Measurements from ENCODE around the gene RAD51B.
"Not testable (repeated sequence)": the region's sequence is repeated elsewhere in the genome, so short reads cannot be mapped to it uniquely, and the experiment has no call there.

RAD51B gene

GRCh38 chr14:68651652-68652432 is 832.3 kb downstream of the RAD51B start:
- DNase-seq (ENCODE audit: low read depth in 2 of 2), result no peak

- DNase-seq (ENCODE audit: low read depth in 2 of 2), result no peak
These were observed 832.8 kb downstream of the RAD51B start for GRCh38 chr14:68652433-68652690.

GRCh38 chr14:68653108-68653507 is 833.5 kb downstream of the RAD51B start:
- DNase-seq (ENCODE audit: low read depth in 2 of 2), result no peak

GRCh38 chr14:68653804-68654203 is 834.2 kb downstream of the RAD51B start:
- DNase-seq (ENCODE audit: low read depth in 2 of 2), result no peak

GRCh38 chr14:68654471-68654941 is 834.9 kb downstream of the RAD51B start:
- no peak for DNase-seq (ENCODE audit: low read depth in 2 of 2)

- no peak for DNase-seq (ENCODE audit: low read depth in 2 of 2)
These were observed 835.6 kb downstream of the RAD51B start for GRCh38 chr14:68655021-68655831.

GRCh38 chr14:68655911-68656316 is 836.3 kb downstream of the RAD51B start:
- no peak for DNase-seq (ENCODE audit: low read depth in 2 of 2)

- no peak for DNase-seq (ENCODE audit: low read depth in 2 of 2)
These were observed 836.9 kb downstream of the RAD51B start for GRCh38 chr14:68656452-68656851.

DNA sequence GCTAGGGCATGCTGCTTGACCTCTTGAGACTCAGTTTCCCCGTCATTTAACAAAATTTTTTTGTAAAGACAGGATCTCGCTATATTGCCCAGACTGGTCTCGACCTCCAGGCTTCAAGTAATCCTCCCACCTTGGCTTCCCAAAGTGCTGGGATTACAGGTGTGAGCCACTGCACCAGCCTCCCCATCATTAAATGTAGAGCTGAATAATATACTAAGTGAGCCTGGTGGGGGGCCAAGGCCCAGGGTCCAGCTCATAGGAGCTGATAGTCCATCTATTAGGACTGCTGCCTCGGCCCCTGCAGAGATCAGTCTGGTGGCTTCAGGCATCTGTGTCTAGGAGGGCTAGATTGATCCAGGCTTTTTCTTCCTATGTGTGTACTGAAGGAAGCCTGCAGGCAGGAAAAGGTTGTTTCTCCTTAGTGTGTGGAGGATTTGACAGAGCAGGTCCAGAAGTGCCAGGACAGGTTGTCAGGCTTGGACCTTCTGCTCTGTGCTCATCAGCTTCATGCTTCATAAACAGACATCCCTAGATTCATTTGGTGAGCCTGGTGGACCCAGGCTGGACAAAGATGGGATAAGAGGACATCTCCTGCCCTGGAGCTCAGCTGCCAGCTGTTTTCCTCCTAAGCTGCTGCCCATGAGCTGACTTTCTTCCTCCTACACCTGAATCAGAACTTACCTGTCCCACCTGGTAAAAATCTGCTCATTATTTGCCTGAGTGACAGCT is 837.9 kb downstream of the RAD51B start:
- DNase-seq (ENCODE audit: low read depth in 2 of 2), result no peak

DNA sequence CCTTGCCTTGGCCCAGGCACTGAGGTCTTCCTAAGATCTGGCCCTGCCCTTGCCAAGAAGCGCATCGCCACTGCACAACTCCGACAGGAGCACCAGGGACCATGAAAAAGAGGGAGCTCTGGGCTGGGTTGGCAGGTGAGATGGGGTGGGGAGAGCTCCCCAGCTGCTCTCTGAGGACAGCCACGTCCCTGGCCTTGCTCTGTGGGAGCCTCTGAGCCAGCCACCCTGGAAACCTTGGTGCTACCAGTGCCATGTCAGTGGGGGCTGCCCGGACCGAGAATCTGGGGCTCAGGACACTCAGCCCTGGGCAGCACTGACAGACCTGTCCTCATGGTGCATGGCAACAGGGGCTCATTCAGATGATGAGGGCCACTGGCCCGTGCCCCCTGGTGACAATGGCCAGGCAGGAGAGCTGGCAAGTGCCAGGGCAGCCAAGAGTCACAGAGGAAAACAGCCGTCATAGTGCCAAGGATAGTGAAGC is 838.5 kb downstream of the RAD51B start:
- DNase-seq (ENCODE audit: low read depth in 2 of 2), result no peak

DNA sequence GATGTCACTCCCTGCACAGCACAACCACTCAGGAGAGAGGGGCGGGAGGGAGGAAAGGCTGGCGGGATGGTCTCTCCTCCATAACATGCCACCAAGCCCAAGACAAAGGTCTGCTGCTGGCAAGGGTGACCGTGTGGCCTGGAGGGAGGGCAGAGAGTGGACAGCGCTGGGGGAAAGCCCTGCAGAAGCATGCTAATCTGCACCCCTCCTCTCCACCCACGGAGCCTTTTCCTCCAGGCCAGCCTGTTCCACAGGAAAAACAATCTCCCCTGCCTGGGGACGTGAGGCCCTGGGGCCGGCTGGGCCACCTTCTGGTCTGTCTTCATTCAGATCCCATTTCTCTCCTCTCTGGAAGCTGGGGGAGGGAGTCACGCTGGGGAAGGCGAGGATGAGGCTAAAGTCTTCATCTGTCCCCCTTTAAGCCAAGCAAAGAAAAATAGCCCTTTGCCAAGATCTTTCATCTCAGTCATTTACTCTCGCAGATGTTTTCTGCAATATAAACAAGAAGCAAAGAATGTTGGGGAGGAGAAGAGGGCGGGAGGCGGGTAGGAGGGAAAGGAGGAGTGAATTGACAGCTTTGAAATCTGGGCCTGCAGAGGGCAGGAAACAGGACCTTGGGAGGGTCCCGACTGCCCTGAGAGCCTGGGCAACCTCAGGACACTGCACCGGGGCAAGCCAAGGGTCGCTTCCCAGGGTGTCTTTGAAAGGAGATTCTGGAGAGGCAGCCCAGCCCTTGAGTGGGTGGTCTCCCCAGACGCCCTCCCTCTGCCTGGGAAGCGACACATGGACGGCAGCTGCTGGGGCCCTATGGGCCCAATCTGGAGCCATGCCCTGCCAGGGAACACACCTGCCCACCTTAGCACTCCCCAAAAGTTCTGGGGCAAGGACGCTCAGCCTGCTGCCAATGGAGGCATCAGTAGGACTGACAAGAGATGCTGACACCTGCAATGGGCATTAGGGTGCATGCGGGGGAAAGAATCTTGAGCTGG is 839.7 kb downstream of the RAD51B start:
- DNase-seq (ENCODE audit: low read depth in 2 of 2), result no peak

- DNase-seq (ENCODE audit: low read depth in 2 of 2), result no peak
These were observed 840.9 kb downstream of the RAD51B start for GRCh38 chr14:68660495-68660894.

DNA sequence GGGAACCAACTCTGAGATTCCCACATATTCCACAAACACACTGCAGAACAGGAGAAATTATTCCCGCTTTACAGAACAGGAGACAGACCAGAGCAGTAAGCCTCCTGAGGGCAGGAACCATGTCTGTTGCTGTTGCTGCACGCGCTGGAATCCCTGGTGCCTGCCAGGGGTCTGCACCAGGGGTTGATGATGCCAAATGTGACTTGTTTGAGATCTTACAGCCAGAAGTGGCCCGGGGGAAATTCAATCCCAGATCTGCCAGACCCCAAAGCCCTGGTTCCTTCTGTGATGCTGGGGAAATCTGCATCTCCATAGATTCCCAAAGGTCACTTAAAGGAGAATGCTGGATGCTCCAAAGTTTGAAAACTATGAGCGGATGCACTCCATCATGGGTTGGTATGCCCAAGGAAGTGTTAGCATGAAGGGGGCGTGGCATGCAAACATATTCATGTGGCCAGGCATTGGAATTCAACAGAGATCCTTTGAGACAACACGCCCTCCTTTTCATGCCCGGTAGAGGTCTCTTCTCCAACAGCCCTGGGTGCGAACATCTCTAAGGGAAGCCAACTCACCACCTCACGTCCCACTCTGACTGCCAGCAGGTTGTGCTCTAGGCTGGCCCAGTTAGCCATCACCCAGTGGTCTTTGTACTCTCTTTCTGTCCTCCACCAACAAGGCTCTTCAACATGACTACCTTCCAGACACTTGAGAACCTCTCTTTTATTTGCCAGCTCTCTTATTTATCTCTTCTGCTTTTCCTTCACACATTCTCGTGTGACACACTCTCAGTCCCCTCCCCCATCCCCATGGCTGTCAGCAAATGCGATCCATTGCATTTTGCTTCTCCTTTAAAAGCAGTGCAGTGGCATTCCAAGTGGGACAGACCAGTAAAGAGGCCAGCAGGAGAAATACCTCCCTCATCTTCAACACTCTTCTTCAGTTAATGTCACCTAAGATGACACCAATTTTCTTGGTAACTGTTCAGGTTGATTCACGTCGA is 841.9 kb downstream of the RAD51B start:
- no peak for DNase-seq (ENCODE audit: low read depth in 2 of 2)

- DNase-seq (ENCODE audit: low read depth in 2 of 2), result no peak
These were observed 842.8 kb downstream of the RAD51B start for GRCh38 chr14:68662392-68662791.

GRCh38 chr14:68662826-68663225 is 843.2 kb downstream of the RAD51B start:
- not testable (repeated sequence) for DNase-seq (ENCODE audit: low read depth in 2 of 2)

DNA sequence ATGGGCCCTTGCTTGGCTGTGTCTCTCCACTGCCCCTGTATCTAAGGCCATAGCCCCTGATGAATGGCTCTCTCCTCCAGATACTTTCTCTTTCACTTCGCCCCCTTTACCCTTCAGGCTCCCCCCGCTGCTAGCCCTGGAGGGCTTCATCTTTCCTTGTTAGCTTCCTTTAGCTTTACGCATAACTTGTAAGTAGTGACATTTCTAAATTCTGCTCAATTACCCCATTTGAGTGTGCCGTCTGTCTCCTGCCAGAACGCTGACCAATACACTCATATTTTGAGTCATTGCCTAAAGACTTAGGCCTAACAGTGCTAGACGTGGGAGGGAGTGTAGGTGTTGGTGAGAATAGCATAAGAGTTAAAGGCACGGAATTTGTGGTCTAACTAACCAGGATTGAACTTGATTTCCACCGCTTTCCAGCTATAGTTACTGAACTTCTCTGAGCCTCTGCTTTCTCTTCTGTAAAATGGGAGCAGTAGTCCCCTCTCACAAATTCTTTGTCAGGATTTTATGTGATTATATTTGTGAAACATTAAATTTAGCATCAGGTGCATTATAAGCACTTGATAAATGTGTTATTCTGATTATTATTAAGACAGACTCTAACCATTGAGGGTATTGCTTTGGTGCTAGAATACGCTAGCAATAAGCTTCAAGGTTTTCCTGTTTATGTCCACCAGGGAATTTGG is 844.0 kb downstream of the RAD51B start:
- peak; percentile 7 to 13 for DNase-seq (ENCODE audit: low read depth in 2 of 2)

DNA sequence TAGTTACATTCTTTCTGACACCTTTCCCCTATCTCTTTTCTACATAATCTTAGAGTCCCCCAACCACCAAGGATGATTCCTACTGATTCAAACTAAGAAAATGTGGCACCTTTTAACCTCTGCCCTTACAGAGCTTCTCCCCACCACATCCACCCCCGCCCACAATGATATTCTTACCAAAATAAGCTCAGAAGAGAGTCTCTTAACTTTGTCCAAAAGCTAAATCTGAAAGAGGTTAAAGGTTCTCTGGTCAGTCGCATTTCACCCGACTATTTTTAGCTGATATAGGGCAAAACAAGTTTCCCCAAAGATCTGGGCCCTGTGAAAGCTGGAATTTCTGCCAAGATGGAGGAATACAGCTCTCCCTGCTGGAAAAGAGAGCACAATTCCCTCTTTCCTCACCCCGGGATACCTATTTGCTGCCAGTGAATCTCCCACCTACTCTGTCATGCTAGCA is 844.7 kb downstream of the RAD51B start:
- no peak for DNase-seq (ENCODE audit: low read depth in 2 of 2)

DNA sequence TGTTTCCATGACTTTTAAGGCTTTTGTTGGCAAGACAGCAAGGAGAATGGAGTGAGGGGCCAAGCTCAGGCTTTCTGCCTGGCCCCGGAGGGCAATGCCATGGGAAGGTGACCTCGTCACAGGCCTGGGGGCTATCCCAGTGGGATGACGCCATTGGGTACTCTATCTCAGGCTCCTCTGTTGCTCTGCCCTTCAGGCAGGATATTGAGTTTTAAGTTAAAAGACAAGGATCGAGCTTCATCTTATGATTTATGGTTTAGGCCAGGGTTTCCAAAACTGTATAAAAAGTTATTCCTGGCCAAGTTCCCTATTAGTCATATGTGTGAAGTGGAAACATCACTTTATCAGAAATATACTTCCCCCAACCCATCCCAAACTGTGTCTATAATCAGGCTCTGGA is 845.6 kb downstream of the RAD51B start:
- no peak for DNase-seq (ENCODE audit: low read depth in 2 of 2)

DNA sequence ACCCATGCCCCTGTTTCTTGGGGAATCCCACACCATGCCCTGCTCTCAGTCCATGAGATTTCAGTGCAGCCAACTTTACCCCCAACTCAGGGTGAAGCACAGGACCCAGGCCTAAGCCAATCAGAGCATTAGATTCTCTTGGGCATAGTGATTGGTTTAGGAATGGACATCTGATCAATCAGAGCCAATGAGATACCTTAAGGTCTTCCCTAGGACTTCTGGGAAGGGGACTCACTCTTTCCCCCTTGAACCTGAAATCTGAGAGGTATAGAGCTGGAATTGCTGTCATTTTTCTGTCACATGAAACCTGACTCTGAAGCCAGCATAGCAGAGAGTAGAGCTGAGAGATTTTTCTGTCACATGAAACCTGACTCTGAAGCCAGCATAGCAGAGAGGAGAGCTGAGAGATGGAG is 846.2 kb downstream of the RAD51B start:
- DNase-seq (ENCODE audit: low read depth in 2 of 2), result no peak
